ENCODE measurements around the gene MED9. TPM values are rescaled to one million over a fixed set of nuclear protein-coding genes. Genes with fewer than 3 reads are reported as not detected.

MED9 gene
- total and polyA plus RNA-seq, 9 donors = 11.5 to 15.7 (median 13.8) TPM

- Histone ChIP-seq H3K4me3 (no peak overlapping the region), H3K4me1 (ENCODE audit: insufficient read depth) (peaks cover 6% of the 10 kb centered on the region), H3K9me3 (no peaks in the 10 kb centered on the region), H3K27ac (no peak overlapping the region), H3K27me3 (no peaks in the 10 kb centered on the region), H3K36me3 (no peaks in the 10 kb centered on the region)
- WGBS, 3 donors = 88 to 90% (median 89%) methylated on average over 22 of the region's 22 CpGs
- DNase-seq = no peak
- intact Hi-C loops (cut with DNase I) = no loop called here
- TF ChIP-seq EP300 (IDR thresholded peaks at IDR 0.05) = no peak
- TF ChIP-seq POLR2A (IDR thresholded peaks at IDR 0.05) = no peak
- TF ChIP-seq CTCF (IDR thresholded peaks at IDR 0.05) = no peak
Measured at GRCh38 chr17:17520599-17521232, 43.9 kb downstream of the MED9 start.

- Histone ChIP-seq H3K27me3 (no peaks in the 10 kb centered on the region), H3K36me3 (no peaks in the 10 kb centered on the region), H3K9me3 (no peaks in the 10 kb centered on the region), H3K4me3 (no peak overlapping the region), H3K4me1 (ENCODE audit: insufficient read depth) (peaks cover 14% of the 10 kb centered on the region), H3K27ac (no peak overlapping the region)
- no peak for DNase-seq
- 28 to 49% (median 39%) methylated on average over 14 of the region's 14 CpGs for WGBS, 3 donors
- TF ChIP-seq EP300 (IDR thresholded peaks at IDR 0.05) (no peak), POLR2A (IDR thresholded peaks at IDR 0.05) (no peak), CTCF (IDR thresholded peaks at IDR 0.05) (no peak)
- intact Hi-C loops (cut with DNase I) = no loop called here
Measured at GRCh38 chr17:17523001-17523730, 46.4 kb downstream of the MED9 start.

- Histone ChIP-seq H3K4me3 (no peak overlapping the region), H3K4me1 (ENCODE audit: insufficient read depth) (peaks cover 18% of the 10 kb centered on the region), H3K27ac (no peak overlapping the region), H3K9me3 (no peaks in the 10 kb centered on the region), H3K27me3 (no peaks in the 10 kb centered on the region), H3K36me3 (no peaks in the 10 kb centered on the region)
- WGBS, 3 donors = 56 to 69% (median 58%) methylated on average over 18 to 19 of the region's 19 CpGs
- TF ChIP-seq EP300 (IDR thresholded peaks at IDR 0.05) = no peak
- DNase-seq = peak in 1 of 5 donors; percentile 59
- intact Hi-C loops (cut with DNase I) = no loop called here
Measured at GRCh38 chr17:17523731-17524490, 47.1 kb downstream of the MED9 start.

- Histone ChIP-seq H3K36me3 (no peaks in the 10 kb centered on the region), H3K27me3 (no peaks in the 10 kb centered on the region), H3K9me3 (no peaks in the 10 kb centered on the region), H3K4me1 (ENCODE audit: insufficient read depth) (peaks cover 21% of the 10 kb centered on the region), H3K4me3 (no peak overlapping the region), H3K27ac (no peak overlapping the region)
- no peak for DNase-seq
- intact Hi-C loops (cut with DNase I) = no loop called here
- TF ChIP-seq CTCF (IDR thresholded peaks at IDR 0.05) (no peak), EP300 (IDR thresholded peaks at IDR 0.05) (no peak), POLR2A (IDR thresholded peaks at IDR 0.05) (no peak)
- WGBS, 3 donors = 94 to 96% (median 95%) methylated on average over 15 of the region's 15 CpGs
Measured at GRCh38 chr17:17525311-17525710, 48.5 kb downstream of the MED9 start.
